ENCODE measurements around the gene LMX1B.

The LMX1B gene

DNA sequence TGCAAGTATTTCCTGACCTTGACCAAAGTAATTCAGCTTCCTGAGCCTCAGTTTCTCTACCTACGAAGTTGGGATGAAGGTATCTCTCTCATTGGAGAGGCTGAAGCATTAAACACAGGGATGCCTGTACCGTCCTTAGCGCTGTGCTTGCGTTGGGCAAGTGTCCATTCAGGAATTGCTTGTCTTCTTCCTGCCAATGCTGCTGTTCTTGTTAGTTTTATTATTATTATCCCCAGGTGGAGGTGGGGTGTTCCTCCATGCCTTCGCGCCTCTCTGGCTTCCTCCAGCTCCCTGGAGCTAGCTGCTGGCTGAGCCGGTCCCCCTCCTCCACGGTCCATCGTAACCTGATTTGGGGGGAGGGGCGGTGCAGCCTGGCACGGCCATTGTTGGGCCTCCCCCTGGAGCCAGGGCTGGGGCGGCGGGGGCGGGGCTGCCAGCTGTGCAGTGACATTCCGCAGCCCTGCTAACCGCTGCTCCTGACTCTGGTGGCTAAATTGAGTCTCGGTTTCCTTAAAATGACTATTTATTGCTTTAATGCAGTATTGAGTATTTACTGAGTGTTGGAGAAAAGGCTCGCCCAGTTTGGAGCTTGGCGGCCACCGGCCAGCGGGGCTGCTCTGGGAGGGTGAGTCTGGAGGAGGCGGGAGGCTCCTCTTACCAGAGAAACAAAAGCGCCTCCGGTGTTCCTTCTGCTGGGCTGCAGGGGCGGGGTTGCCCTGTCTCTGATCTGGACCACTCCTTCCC, 51.3 kb downstream of the LMX1B start:
- DNase-seq, result no peak

GRCh38 chr9:126665644-126666035, 51.9 kb downstream of the LMX1B start:
- no peak for DNase-seq

GRCh38 chr9:126666155-126666803, 52.6 kb downstream of the LMX1B start:
- no peak for DNase-seq

DNA sequence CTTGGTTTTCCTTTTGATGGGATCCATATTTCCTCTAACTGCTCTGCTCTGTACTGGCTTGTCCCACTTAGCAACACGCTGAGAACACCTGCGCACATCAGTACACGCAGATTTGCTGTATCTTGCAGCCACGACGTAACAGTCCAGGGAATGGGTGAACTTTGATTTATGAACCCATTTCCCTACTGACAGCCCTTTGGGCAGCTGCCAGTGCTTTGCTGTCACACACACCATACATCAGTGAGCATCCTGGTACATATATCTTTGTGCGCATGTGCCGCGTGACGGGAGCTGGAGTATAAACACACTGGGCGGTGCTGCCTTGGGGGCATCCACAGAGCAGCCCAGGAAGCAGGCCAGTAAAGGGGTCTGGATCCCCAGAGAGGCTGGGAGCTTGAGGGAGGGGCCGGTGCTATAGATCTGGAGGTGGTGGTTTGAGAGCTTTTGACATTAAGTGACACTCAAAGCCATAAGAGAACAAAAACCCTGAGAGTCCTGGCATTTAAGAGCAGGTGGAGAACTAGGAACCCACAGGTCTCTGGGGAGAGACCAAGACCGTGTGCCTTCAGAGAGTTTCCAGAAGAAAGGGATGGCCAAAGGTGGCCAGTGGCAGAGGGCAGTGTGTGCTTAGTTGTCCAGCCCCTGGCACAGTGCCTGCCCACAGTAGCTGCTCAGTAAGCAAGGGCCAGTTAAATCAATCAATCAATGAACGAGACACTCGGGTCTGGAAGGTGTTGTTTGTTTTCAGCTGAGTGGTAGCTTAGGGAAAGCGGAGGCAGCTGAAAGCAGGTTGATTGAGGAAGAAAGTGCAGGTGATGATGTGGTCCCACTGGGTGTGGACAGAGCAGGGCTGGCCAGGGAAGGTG, 53.7 kb downstream of the LMX1B start:
- DNase-seq, result no peak

GRCh38 chr9:126668058-126668457, 54.3 kb downstream of the LMX1B start:
- no peak for DNase-seq

DNA sequence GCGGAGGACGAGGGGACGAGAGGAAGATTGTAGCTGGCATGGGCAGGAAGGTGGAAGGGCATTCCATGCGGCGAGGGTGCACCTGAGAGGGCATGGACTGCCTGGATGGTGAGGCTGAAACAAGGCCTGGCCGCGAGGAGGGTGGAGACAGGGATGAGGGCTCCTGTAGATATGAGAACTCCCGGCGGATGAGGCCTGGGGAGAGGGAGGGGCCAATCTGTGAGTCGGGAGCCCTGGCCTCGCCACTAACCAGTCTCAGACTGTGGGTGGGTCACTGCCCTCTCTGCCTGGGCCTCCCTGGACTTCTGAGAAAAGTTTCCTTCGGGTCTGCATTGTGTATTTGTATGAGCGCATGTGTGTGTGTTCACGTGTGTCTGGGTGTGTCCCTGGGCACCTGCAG, 55.4 kb downstream of the LMX1B start:
- no peak for DNase-seq

DNA sequence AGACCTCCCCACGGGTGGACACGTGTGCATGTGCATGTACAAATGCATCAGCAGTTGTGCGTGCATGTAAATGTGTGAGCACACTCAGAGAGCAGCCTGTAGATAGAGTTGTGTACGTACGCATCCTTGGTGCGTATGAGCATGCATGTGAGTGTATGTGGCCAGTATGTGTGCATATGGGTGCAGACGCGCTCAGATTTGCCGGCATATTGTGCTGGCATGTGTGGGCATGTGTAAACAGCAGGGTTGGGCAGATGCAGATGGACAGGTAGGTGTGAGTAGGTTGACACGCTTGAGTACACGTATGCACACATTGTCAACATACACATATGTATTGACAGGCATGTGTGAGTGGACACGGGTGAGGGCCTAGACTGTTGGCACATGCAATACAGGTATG, 56.5 kb downstream of the LMX1B start:
- DNase-seq, result no peak

DNA sequence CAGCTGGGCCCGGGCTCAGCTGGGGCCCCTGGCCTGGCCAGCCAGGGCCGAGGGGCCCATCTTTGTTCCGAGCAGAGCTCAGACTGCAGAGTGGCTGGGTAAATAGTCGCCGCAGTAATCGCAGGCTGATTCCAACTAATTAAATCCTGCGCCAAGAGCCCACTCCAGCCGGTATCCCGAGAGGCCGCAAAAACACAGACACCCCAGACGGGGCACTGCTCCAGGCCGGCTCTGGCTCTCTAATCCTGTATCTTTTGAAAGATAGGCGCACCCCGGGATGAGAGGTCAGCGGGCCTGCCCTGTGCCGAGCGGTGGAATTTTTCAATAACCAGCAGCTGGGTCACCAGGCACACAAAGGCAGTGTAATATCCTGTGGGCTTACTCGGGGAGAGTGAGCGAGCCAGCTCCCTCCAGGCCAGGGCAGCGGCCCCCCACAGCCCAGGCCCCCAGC, 57.7 kb downstream of the LMX1B start:
- DNase-seq, result no peak

GRCh38 chr9:126671983-126672382, 58.3 kb downstream of the LMX1B start:
- DNase-seq, result no peak

- DNase-seq, result no peak
These were observed 59.0 kb downstream of the LMX1B start for GRCh38 chr9:126672634-126673284.

DNA sequence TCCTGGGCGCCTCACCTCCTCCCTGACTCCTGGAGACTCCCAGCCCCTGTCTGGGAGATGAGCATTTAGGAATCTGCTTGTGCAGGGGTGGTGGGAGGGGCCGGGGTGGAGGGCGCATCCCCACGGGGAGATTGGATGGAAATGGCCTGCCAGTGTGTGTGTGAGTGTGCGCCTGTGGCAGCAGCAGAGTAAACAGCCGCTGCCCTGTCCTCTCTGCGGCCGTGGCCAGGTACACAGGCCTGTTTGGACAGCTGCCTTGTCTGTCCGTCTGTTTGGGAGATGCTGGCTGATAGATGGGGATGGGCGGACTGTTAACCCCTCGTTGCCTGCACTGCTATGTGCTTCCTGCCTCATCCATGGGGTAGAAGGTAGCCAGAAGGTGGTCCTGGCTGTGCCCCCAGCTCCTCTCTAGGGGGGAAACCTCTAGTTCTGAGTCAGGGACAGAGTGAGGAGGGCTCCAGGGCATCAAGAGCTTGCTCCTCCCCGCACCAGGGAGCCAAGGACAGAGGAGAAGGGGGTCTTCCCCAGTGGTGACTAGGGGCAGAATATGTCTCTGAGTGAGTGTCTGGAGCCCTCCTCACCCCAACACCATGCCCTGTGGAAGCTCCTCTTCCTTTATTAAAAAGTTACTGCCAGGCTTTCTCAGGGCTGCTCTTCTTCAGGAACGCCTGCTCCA, 60.1 kb downstream of the LMX1B start:
- DNase-seq, result no peak

GRCh38 chr9:126674365-126675146, 60.8 kb downstream of the LMX1B start:
- DNase-seq, result no peak

- DNase-seq, result no peak
These were observed 61.4 kb downstream of the LMX1B start for GRCh38 chr9:126675147-126675467.

DNA sequence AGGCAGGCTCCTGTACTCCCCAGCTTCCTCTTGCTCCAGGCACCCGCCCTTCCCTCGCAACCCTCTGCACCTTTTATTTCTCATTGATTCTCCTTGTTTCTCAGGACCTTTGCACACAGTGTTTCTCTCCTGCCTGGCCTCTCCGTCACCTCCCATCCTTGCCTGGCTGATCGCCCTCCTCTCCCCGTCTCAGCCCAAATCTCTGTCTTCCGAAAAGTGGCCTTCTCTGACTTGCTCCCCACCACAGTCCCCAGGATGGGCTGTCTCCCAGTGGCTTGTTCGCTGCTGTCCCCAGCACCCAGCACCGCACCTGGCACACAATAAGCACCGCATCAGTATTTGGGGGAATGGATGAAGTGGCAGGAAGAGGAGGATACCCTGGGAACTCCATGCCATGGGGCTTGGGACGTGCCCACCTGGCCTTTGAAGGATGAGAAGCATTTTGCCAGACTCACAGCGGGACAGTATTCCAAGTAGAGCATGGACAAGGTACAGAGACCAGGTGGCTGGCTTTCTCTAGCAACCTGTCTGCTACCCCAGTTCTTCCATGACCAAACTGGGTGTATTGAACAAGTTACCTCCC, 62.5 kb downstream of the LMX1B start:
- DNase-seq, result no peak

- DNase-seq, result no peak
These were observed 63.0 kb downstream of the LMX1B start for GRCh38 chr9:126676685-126677143.

DNA sequence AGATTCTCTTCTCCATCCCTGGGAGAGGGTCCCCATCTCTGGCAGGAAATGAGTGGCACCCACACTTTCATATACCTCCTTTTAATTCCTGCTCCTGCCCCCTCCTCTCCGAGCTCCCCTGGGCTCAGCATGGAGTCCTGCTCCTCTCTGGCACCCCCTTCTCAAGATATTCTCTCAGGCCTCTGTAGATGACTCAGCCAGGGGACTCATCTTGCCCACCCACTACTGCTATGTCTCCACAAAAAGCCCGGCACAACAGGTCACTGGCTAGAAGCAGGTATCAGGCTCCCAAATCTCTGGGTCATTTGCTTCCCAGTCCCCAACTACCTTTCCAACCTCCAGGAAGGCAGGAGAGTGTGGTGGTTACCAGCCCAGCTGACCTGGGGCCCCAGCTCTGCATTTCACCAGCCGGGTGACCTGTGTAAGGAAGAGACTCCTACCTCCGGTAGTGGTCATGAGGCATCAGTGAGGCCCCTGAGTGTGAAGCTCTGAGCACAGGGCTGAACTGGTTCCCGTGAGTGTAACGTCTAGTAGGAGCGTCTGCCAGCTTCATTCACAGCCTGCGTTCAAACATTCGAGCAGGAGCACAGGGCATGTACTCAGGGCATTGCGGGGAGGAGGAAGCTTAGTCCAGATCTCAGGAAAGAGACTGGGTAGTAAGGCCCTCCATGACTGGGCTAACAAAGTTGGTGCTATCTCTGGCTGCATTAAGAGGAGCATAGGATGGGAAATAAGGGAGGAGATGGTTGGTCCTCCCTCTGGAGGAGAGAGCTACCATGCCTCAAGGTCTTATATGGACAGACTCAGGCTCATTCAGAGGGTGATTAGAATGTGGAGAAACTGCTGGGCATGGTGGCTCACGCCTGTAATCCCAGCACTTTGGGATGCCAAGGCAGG, 63.7 kb downstream of the LMX1B start:
- DNase-seq, result no peak

GRCh38 chr9:126678989-126679388, 65.3 kb downstream of the LMX1B start:
- no peak for DNase-seq

GRCh38 chr9:126681336-126681735, 67.6 kb downstream of the LMX1B start:
- no peak for DNase-seq

DNA sequence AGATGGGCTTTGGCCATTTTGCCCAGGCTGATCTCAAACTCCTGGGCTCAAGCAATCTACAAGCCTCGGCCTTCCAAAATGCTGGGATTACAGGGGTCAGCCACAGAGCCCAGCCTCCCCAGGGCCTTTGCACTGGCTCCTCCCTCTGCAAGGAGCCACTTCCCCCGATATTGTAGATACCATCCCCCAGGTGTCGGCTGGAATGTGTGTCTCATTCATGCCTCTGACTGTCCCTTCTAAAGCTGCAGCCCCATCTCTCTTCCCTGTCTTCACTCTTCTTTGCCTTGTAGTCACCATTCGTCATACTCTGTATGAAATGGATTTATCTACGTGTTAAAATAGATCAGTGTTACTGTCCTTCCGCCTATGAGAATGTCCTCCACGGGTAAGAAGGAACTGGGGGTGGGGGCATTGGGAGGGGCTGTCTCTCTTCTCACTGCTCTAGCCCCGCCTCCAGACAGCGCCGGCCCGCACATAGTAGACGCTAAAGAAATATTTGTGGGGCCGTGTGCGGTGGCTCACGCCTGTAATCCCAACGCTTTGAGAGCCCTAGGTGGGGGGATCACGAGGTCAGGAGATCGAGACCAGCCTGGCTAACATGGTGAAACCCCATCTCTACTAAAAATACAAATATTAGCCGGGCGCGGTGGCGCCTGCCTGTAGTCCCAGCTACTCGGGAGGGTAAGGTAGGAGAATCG, 68.5 kb downstream of the LMX1B start:
- DNase-seq, result no peak
